Esophagus squamous epithelium (tissue), 4 donors: ENCODE data around the gene TOGARAM1.

ENCODE experiments used
- CTCF ChIP-seq, 6 experiments: fragments of 450-650 bp in 4 of 6; fragments of 200-600 bp in 2 of 6; sonication (generic) in 2 of 6; IDR thresholded peaks; one replicate each; pipeline ENCODE4 v1.5.1; 2016 to 2019; ENCODE audit warnings: antibody characterized with exemption in 6 of 6, mild to moderate bottlenecking in 4 of 6, moderate library complexity in 4 of 6
- POLR2A ChIP-seq, 4 donors: fragments of 450-650 bp; IDR thresholded peaks; one replicate each; pipeline ENCODE4 v1.6.1; 2017; ENCODE audit warnings: antibody characterized with exemption in 4 of 4, mild to moderate bottlenecking in 4 of 4, moderate library complexity in 3 of 4

DNA sequence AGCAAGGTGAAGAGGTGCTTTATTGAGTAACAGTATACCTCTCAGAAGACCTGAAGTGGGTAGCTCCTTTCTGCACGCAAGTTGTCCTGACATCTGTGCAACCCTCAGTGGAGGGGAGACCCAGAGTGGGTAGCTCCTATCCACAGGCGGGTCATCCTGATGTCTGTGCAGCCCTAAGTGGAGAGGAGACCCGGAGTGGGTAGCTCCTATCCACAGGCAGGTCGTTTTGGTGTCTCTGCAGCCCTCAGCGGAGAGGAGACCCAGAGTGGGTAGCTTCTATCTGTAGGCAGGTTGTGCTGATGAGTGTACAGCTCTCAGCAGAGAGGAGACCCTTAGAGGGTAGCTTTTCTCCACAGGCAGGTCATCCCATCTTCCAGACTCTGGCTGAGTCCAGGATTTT is 76.9 kb downstream of the TOGARAM1 start:
- no peak for TF ChIP-seq POLR2A (IDR thresholded peaks at IDR 0.05)
- no peak for TF ChIP-seq CTCF (IDR thresholded peaks at IDR 0.05)
